Common myeloid progenitor, CD34-positive (primary cell): ENCODE measurements around the gene DYRK4. TPM values are rescaled to one million over a fixed set of nuclear protein-coding genes. Genes with fewer than 3 reads are reported as not detected.
"Not testable (repeated sequence)": the region's sequence is repeated elsewhere in the genome, so short reads cannot be mapped to it uniquely, and the experiment has no call there.

Experiments
- CTCF ChIA-PET: fragments of 350-600 bp; sonication (Branson Sonifier 250); formaldehyde crosslinking; loops from one replicate; lab custom pipeline; 2021; ENCODE audit warnings: antibody characterized with exemption; lab: Charles Lee
- POLR2A ChIA-PET: fragments of 350-600 bp; sonication (Branson Sonifier 250); formaldehyde crosslinking; loops from one replicate; lab custom pipeline; 2021; ENCODE audit warnings: antibody characterized with exemption; lab: Charles Lee
- DNase-seq, 3 donors: peaks; one replicate each; pipeline versions ENCODE4 v3.0.0 to v3.0.0-alpha.2; 2013
- H3K27ac ChIP-seq, 2 experiments: 1 replicate in 1 of 2; 2 replicates in 1 of 2; pipeline ENCODE4 v1.7.0; 2013; ENCODE audit warnings: inconsistent platforms in 2 of 2, low read length in 2 of 2, mild to moderate bottlenecking in 2 of 2, low read depth in 1 of 2, moderate library complexity in 1 of 2; ENCODE audit not compliant: severe bottlenecking in 2 of 2, insufficient read depth in 1 of 2, poor library complexity in 1 of 2
- H3K27me3 ChIP-seq, 5 experiments: replicated peaks in 2 of 5; 1 replicate in 3 of 5; 2 replicates in 2 of 5; pipeline versions ENCODE4 v1.6.1 to v1.7.0; 2013; ENCODE audit warnings: low read length in 4 of 5, mild to moderate bottlenecking in 2 of 5, moderate library complexity in 2 of 5, inconsistent platforms in 1 of 5; ENCODE audit not compliant: insufficient read depth in 5 of 5, control insufficient read depth in 4 of 5
- H3K36me3 ChIP-seq, 4 experiments: 1 replicate in 2 of 4; 2 replicates in 2 of 4; pipeline versions ENCODE4 v1.6.1 to v1.7.0; 2013; ENCODE audit warnings: low read length in 3 of 4, control low read depth in 1 of 4, mild to moderate bottlenecking in 1 of 4; ENCODE audit not compliant: control insufficient read depth in 4 of 4, insufficient read depth in 4 of 4
- H3K4me1 ChIP-seq, 4 experiments: 1 replicate in 3 of 4; 2 replicates in 1 of 4; pipeline versions ENCODE4 v1.6.1 to v1.7.1; 2013; ENCODE audit warnings: low read length in 3 of 4, mild to moderate bottlenecking in 3 of 4, control low read depth in 1 of 4, inconsistent platforms in 1 of 4, moderate library complexity in 1 of 4; ENCODE audit not compliant: control insufficient read depth in 4 of 4, insufficient read depth in 4 of 4; ENCODE audit errors: control extremely low read depth in 1 of 4
- H3K4me3 ChIP-seq, 7 experiments: 1 replicate in 4 of 7; 2 replicates in 3 of 7; pipeline versions ENCODE4 v1.5.1 to v1.7.0; 2013; ENCODE audit warnings: mild to moderate bottlenecking in 7 of 7, low read length in 6 of 7, moderate library complexity in 6 of 7, inconsistent platforms in 2 of 7, low read depth in 2 of 7, control low read depth in 1 of 7; ENCODE audit not compliant: insufficient read depth in 4 of 7, control insufficient read depth in 1 of 7; ENCODE audit errors: extremely low read depth in 1 of 7
- H3K9me3 ChIP-seq, 5 experiments: 1 replicate in 4 of 5; 2 replicates in 1 of 5; pipeline versions ENCODE4 v1.6.1 to v1.7.1; 2013; ENCODE audit warnings: low read length in 4 of 5, mild to moderate bottlenecking in 2 of 5, inconsistent platforms in 1 of 5, low read depth in 1 of 5, moderate library complexity in 1 of 5; ENCODE audit not compliant: control insufficient read depth in 4 of 5, insufficient read depth in 2 of 5; ENCODE audit errors: control extremely low read depth in 1 of 5
- WGBS: methylation state at CpG from one replicate; pipeline ENCODE4 v1.1.5; 2013; ENCODE audit not compliant: insufficient coverage; 5-methylcytosine and 5-hydroxymethylcytosine counted together
- polyA plus RNA-seq: library from polyadenylated mRNA; unstranded; fragments of 120-200 nt; gene quantifications from one replicate; pipeline ENCODE4 v1.2.1, GENCODE V29; 2013

Gene DYRK4
- 38.9 TPM for polyA plus RNA-seq

GRCh38 chr12:4562034-4562657, at the start of gene DYRK4:
Gene DYRK4, plus strand, starts transcription at chr12:4562208. Its CDS starts 38 bp downstream, at chr12:4562246.
- Histone ChIP-seq H3K27me3 (peaks cover 0 to 8% (median 0%) of the 10 kb centered on the region in 5 experiments), H3K27ac (no peak within 1 kb of the TSS), H3K4me1 (peaks cover 11 to 38% (median 24%) of the 10 kb centered on the region in 4 experiments), H3K9me3 (no peaks in the 10 kb centered on the region), H3K4me3 (peak within 1 kb of the TSS in 5 of 7 experiments; percentile 21 to 73 (median 50)), H3K36me3 (peaks cover 0 to 18% (median 1%) of the 10 kb centered on the region in 4 experiments)
- 17% methylated on average over 44 of the region's 44 CpGs for WGBS
- CTCF ChIA-PET: interaction anchor here (1.1 kb wide), 1 partner anchor 9 kb away, joined by 3 read pairs; no protein-coding TSS in a partner anchor
- DNase-seq: peak in 2 of 3 donors; percentile 42 to 43
- POLR2A ChIA-PET: no interaction called here

GRCh38 chr12:4518106-4518728, 43.8 kb upstream of the DYRK4 start:
- Histone ChIP-seq H3K4me3 (no peak overlapping the region), H3K27me3 (no peaks in the 10 kb centered on the region), H3K36me3 (peaks cover 6 to 20% (median 16%) of the 10 kb centered on the region in 4 experiments), H3K27ac (no peak overlapping the region), H3K4me1 (no peaks in the 10 kb centered on the region), H3K9me3 (no peaks in the 10 kb centered on the region)
- CTCF ChIA-PET: no interaction called here
- DNase-seq: no peak
- 95% methylated on average over 2 of the region's 5 CpGs for WGBS
- POLR2A ChIA-PET: no interaction called here

- H3K4me1 ChIP-seq, H3K27me3 ChIP-seq, H3K9me3 ChIP-seq, H3K27ac ChIP-seq, POLR2A ChIA-PET, DNase-seq, H3K4me3 ChIP-seq: not testable (repeated sequence)
- no CpG with 5 or more reads among the region's 7 CpGs for WGBS
- CTCF ChIA-PET: interaction anchor here (5.5 kb wide), 1 partner anchor 141 kb away, joined by 30 read pairs; no protein-coding TSS in a partner anchor
- peaks cover 3 to 23% (median 15%) of the 10 kb centered on the region in 4 experiments for H3K36me3 ChIP-seq
Measured at GRCh38 chr12:4523443-4523842, 38.6 kb upstream of the DYRK4 start.

GRCh38 chr12:4526923-4527546, 35.0 kb upstream of the DYRK4 start:
- ChIA-PET POLR2A (no interaction called here), CTCF (interaction anchor here (0.6 to 5.5 kb wide), 7 partner anchors 14 to 221 kb away, joined by 3 to 30 read pairs (median 4); no protein-coding TSS in a partner anchor)
- Histone ChIP-seq H3K9me3 (no peaks in the 10 kb centered on the region), H3K4me1 (no peaks in the 10 kb centered on the region), H3K27me3 (no peaks in the 10 kb centered on the region), H3K27ac (no peak overlapping the region), H3K4me3 (no peak overlapping the region), H3K36me3 (peaks cover 5 to 22% (median 11%) of the 10 kb centered on the region in 4 experiments)
- DNase-seq: peak; percentile 14 to 42 (median 35)
- WGBS: no CpG with 5 or more reads among the region's 2 CpGs

- CTCF ChIA-PET: interaction anchor here (2.0 kb wide), 1 partner anchor 147 kb away, joined by 8 read pairs; no protein-coding TSS in a partner anchor
- Histone ChIP-seq H3K27ac (no peak overlapping the region), H3K4me1 (no peaks in the 10 kb centered on the region), H3K27me3 (no peaks in the 10 kb centered on the region), H3K4me3 (no peak overlapping the region), H3K9me3 (no peaks in the 10 kb centered on the region), H3K36me3 (peaks cover 6 to 35% (median 20%) of the 10 kb centered on the region in 4 experiments)
- POLR2A ChIA-PET: no interaction called here
- DNase-seq: no peak
- no CpG with 5 or more reads among the region's 1 CpG for WGBS
Measured at GRCh38 chr12:4530160-4530559, 31.8 kb upstream of the DYRK4 start.

GRCh38 chr12:4530982-4531586, 30.9 kb upstream of the DYRK4 start:
- CTCF ChIA-PET: interaction anchor here (2.0 kb wide), 1 partner anchor 148 kb away, joined by 8 read pairs; no protein-coding TSS in a partner anchor
- Histone ChIP-seq H3K36me3 (peaks cover 4 to 30% (median 20%) of the 10 kb centered on the region in 4 experiments), H3K9me3 (no peaks in the 10 kb centered on the region), H3K27ac (no peak overlapping the region), H3K4me1 (no peaks in the 10 kb centered on the region), H3K27me3 (no peaks in the 10 kb centered on the region), H3K4me3 (no peak overlapping the region)
- WGBS: 96% methylated on average over 3 of the region's 6 CpGs
- POLR2A ChIA-PET: interaction anchor here (0.7 kb wide), 1 partner anchor 971 kb away, joined by 4 read pairs; no protein-coding TSS in a partner anchor
- DNase-seq: no peak
